Cardiac fibroblast (primary cell): ENCODE results near the gene SCT.

Source experiments
- DNase-seq, 2 donors: peaks; one replicate each; pipeline versions ENCODE4 v3.0.0 to v3.0.0-alpha.2; 2010; ENCODE audit warnings: low read depth in 2 of 2
- H3K4me3 ChIP-seq, 2 donors: replicated peaks in 1 of 2; 1 replicate in 1 of 2; 2 replicates in 1 of 2; pipeline ENCODE4 v1.5.1; 2011; ENCODE audit warnings: low read depth in 2 of 2, low read length in 2 of 2, mild to moderate bottlenecking in 2 of 2, moderate library complexity in 1 of 2
- CTCF ChIP-seq: IDR thresholded peaks from one replicate; pipeline ENCODE4 v1.5.1; 2011; ENCODE audit warnings: low read depth, mild to moderate bottlenecking, low read length, inconsistent platforms

SCT gene

GRCh38 chr11:623349-623869, 3.6 kb downstream of the SCT start:
- no peak for DNase-seq
- no peak overlapping the region for H3K4me3 ChIP-seq
- no peak for TF ChIP-seq CTCF

- H3K4me3 ChIP-seq, result no peak overlapping the region
- TF ChIP-seq CTCF, result no peak
- no peak for DNase-seq
These were observed 5.1 kb downstream of the SCT start for GRCh38 chr11:621838-622237.

- no peak for DNase-seq
- TF ChIP-seq CTCF, result no peak
- no peak overlapping the region for H3K4me3 ChIP-seq
These were observed 5.8 kb downstream of the SCT start for GRCh38 chr11:620935-621814.

- TF ChIP-seq CTCF, result no peak
- H3K4me3 ChIP-seq, result no peak overlapping the region
- no peak for DNase-seq
These were observed 6.8 kb downstream of the SCT start for GRCh38 chr11:620201-620600.

GRCh38 chr11:619628-620050, 7.3 kb downstream of the SCT start:
- TF ChIP-seq CTCF, result no peak
- DNase-seq, result no peak
- no peak overlapping the region for H3K4me3 ChIP-seq

- no peak for DNase-seq
- H3K4me3 ChIP-seq, result no peak overlapping the region
- no peak for TF ChIP-seq CTCF
These were observed 7.9 kb downstream of the SCT start for GRCh38 chr11:618856-619627.
